WTC11 (cell line): ENCODE results near the gene YAF2. TPM values are rescaled to one million over a fixed set of nuclear protein-coding genes. Genes with fewer than 3 reads are reported as not detected.
A peak's percentile ranks its signal among the peaks of the same experiment; 100 is the strongest.

Experiments
- ATAC-seq: fragments of 200-7000 bp; cut with Tn5 transposase; 2 replicates; pipeline ENCODE4 v1.10.0; 2021; ENCODE audit warnings: mild to moderate bottlenecking, moderate library complexity
- CTCF ChIA-PET: fragments of 300-600 bp; sonication (Branson Sonifier 250); formaldehyde crosslinking; loops from one replicate; lab custom pipeline; 2021; ENCODE audit warnings: antibody characterized with exemption; lab: Charles Lee
- POLR2A ChIA-PET: fragments of 350-600 bp; sonication (Branson Sonifier 250); formaldehyde crosslinking; loops from one replicate; lab custom pipeline; 2021; ENCODE audit warnings: antibody characterized with exemption; lab: Charles Lee
- DNase-seq: peaks from one replicate; pipeline ENCODE4 v3.0.0; 2021; ENCODE audit warnings: low spot score
- H3K27ac Mint-ChIP-seq: 2 replicates; pipeline ENCODE4 v1.8.0; 2021; ENCODE audit warnings: mixed read lengths
- H3K27me3 Mint-ChIP-seq: 2 replicates; pipeline ENCODE4 v1.8.0; 2021; ENCODE audit warnings: low read depth, mild to moderate bottlenecking, moderate library complexity, mixed read lengths
- H3K36me3 Mint-ChIP-seq: 2 replicates; pipeline ENCODE4 v1.8.0; 2021; ENCODE audit warnings: mixed read lengths
- H3K4me1 Mint-ChIP-seq: 2 replicates; pipeline ENCODE4 v1.8.0; 2022; ENCODE audit warnings: mixed read lengths
- H3K4me3 Mint-ChIP-seq: 2 replicates; pipeline ENCODE4 v1.8.0; 2021; ENCODE audit warnings: mild to moderate bottlenecking, moderate library complexity, mixed read lengths
- H3K9me3 Mint-ChIP-seq: 2 replicates; pipeline ENCODE4 v1.8.0; 2021; ENCODE audit warnings: mixed read lengths
- AR ChIP-seq: fragments of 250-450 bp; sonication (Bioruptor Pico); IDR thresholded peaks from 2 replicates; pipeline ENCODE4 v1.9.0; 2021; ENCODE audit warnings: mild to moderate bottlenecking
- ATF6 ChIP-seq: sonication (generic); formaldehyde crosslinking; IDR thresholded peaks from 2 replicates; pipeline ENCODE4 v1.8.1; 2023; ENCODE audit warnings: mild to moderate bottlenecking, missing genetic modification reagents
- CREB1 ChIP-seq: sonication (generic); formaldehyde crosslinking; IDR thresholded peaks from 2 replicates; pipeline ENCODE4 v1.8.0; 2023; ENCODE audit warnings: mild to moderate bottlenecking, missing genetic modification reagents
- EMX1 ChIP-seq: fragments of 250-450 bp; sonication (Bioruptor Pico); IDR thresholded peaks from 2 replicates; pipeline ENCODE4 v1.8.0; 2021; ENCODE audit warnings: mild to moderate bottlenecking
- FOXP1 ChIP-seq: sonication (generic); formaldehyde crosslinking; IDR thresholded peaks from 2 replicates; pipeline ENCODE4 v1.8.0; 2022; ENCODE audit warnings: missing genetic modification reagents, mild to moderate bottlenecking, moderate library complexity, borderline replicate concordance
- GTF2I ChIP-seq: fragments of 250-450 bp; sonication (Bioruptor Pico); conservative IDR thresholded peaks from 2 replicates; pipeline ENCODE4 v1.4.0; 2021; ENCODE audit warnings: mild to moderate bottlenecking
- IRF1 ChIP-seq: sonication (generic); formaldehyde crosslinking; IDR thresholded peaks from 2 replicates; pipeline ENCODE4 v1.8.0; 2023; ENCODE audit warnings: missing genetic modification reagents
- JUN ChIP-seq: sonication (generic); formaldehyde crosslinking; IDR thresholded peaks from 2 replicates; pipeline ENCODE4 v1.8.0; 2023; ENCODE audit warnings: mild to moderate bottlenecking, missing genetic modification reagents
- ZNF317 ChIP-seq: sonication (generic); formaldehyde crosslinking; IDR thresholded peaks from 2 replicates; pipeline ENCODE4 v1.8.1; 2023; ENCODE audit warnings: low read depth, mild to moderate bottlenecking, moderate library complexity, missing genetic modification reagents, borderline replicate concordance
- ZNF423 ChIP-seq: fragments of 250-450 bp; sonication (Bioruptor Pico); IDR thresholded peaks from 2 replicates; pipeline ENCODE4 v2.1.2; 2022; ENCODE audit warnings: mild to moderate bottlenecking, moderate library complexity
- ZNF671 ChIP-seq: fragments of 250-450 bp; sonication (Bioruptor Pico); IDR thresholded peaks from 2 replicates; pipeline ENCODE4 v1.8.0; 2021; ENCODE audit warnings: mild to moderate bottlenecking
- total RNA-seq: library from RNA; stranded (reverse); gene quantifications from 3 replicates; pipeline ENCODE4 v1.2.3, GENCODE V29; 2021
- TF ChIP-seq, protein P1 (sequence below): sonication (generic); formaldehyde crosslinking; IDR thresholded peaks from 2 replicates; pipeline ENCODE4 v1.8.1; 2022; ENCODE audit warnings: low read depth, mild to moderate bottlenecking, moderate library complexity, missing genetic modification reagents, borderline replicate concordance
- TF ChIP-seq, protein P2 (sequence below): sonication (generic); formaldehyde crosslinking; conservative IDR thresholded peaks from 2 replicates; pipeline ENCODE4 v1.8.1; 2023; ENCODE audit warnings: mild to moderate bottlenecking, low read depth, missing genetic modification reagents, moderate library complexity

The YAF2 gene
- total RNA-seq, 1 experiment from 2014 or later = 3.3 TPM

GRCh38 chr12:42128327-42128726 is 109.7 kb downstream of the YAF2 start (continued):
- no peak for TF ChIP-seq ATF6 (CRISPR knock-in tag)

- H3K27me3 Mint-ChIP-seq = no peaks in the 10 kb centered on the region
- TF ChIP-seq ZNF423 (CRISPR knock-in tag) (no peak), ZNF671 (CRISPR knock-in tag) (no peak), AR (CRISPR knock-in tag) (no peak), ZNF317 (CRISPR knock-in tag) (no peak)
- ATAC-seq (no peak), DNase-seq (no peak)
- no peak overlapping the region for H3K27ac Mint-ChIP-seq
- POLR2A ChIA-PET = no interaction called here
- H3K36me3 Mint-ChIP-seq = no peaks in the 10 kb centered on the region
- no peak overlapping the region for H3K4me3 Mint-ChIP-seq
- CTCF ChIA-PET = interaction anchor here (0.7 to 1.1 kb wide), 2 partner anchors 18 to 477 kb away, joined by 3 read pairs; partner anchors contain the start of gene GXYLT1
- H3K9me3 Mint-ChIP-seq = no peaks in the 10 kb centered on the region
- H3K4me1 Mint-ChIP-seq = peaks cover 13% of the 10 kb centered on the region
Observed at GRCh38 chr12:42126963-42127362, 111.1 kb downstream of the YAF2 start.

DNA sequence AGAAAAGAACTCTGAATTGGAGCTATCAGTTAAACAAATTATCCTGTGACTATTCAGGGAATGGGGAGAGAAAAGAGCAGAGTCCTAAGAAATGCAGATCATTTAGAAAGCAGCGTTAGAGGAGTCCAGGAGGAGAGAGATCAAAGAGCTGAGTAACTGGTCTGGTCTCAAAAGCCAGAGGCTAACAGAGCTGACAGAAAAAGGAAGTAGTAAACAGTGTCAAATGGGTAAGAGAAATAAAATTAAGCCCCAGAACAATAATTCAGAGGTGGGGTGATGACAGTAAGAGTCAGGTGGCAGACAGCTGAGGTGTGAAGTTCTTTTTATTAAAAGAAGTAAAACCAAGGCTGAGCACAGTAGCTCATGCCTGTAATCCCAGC is 112.7 kb downstream of the YAF2 start:
- TF ChIP-seq ATF6 (CRISPR knock-in tag) (no peak), JUN (no peak), GTF2I (CRISPR knock-in tag) (no peak), FOXP1 (CRISPR knock-in tag) (no peak), IRF1 (CRISPR knock-in tag) (no peak)
- Mint-ChIP-seq H3K36me3 (no peaks in the 10 kb centered on the region), H3K4me3 (no peak overlapping the region), H3K9me3 (no peaks in the 10 kb centered on the region), H3K4me1 (peaks cover 13% of the 10 kb centered on the region), H3K27ac (no peak overlapping the region), H3K27me3 (no peaks in the 10 kb centered on the region)
- CTCF ChIA-PET = interaction anchor here (1.4 to 1.5 kb wide), 4 partner anchors 171 to 444 kb away, joined by 3 to 7 read pairs (median 6); no protein-coding TSS in a partner anchor
- DNase-seq = no peak
- ATAC-seq = peak; percentile 74
- POLR2A ChIA-PET = no interaction called here

DNA sequence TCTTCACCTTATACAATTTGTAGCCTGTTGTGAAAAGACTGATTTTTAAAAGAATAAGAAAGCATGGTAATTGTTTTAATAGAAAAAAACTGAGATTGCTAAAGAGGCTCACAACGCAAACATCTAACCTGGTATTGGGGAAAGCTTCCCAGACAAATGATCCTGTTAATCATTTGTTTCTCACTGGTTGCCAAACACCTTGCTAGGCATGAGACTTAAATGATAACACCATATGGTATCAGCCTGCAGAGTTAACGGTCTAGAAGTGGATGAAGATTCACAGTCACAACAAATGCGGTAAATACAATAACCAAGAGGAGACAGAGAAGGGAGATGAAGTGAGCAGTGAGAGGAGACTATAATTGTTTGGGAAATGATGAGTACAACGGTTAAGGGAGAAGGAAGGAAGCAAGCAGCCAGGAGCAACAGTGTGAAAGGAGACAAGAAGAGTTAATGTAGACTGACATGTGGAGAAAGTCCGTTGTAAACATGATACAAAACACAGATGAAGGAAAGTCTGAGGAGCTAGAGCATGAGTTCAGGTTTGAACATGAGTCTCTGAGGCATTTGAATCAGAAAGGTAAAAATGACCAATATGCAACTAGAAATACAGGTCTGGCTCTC is 113.2 kb downstream of the YAF2 start:
- Mint-ChIP-seq H3K4me1 (peaks cover 10% of the 10 kb centered on the region), H3K4me3 (no peak overlapping the region), H3K27me3 (no peaks in the 10 kb centered on the region), H3K9me3 (no peaks in the 10 kb centered on the region), H3K36me3 (no peaks in the 10 kb centered on the region), H3K27ac (no peak overlapping the region)
- ATAC-seq (no peak; the same call in 1 of the 2 replicates), DNase-seq (no peak)
- CTCF ChIA-PET = interaction anchor here (0.9 to 1.5 kb wide), 5 partner anchors 171 to 444 kb away, joined by 3 to 7 read pairs (median 5); no protein-coding TSS in a partner anchor
- POLR2A ChIA-PET = no interaction called here
- TF ChIP-seq GTF2I (CRISPR knock-in tag) (no peak), EMX1 (CRISPR knock-in tag) (no peak), JUN (no peak), CREB1 (CRISPR knock-in tag) (no peak), AR (CRISPR knock-in tag) (no peak), ZNF317 (CRISPR knock-in tag) (no peak)
- TF ChIP-seq, protein P1, sequence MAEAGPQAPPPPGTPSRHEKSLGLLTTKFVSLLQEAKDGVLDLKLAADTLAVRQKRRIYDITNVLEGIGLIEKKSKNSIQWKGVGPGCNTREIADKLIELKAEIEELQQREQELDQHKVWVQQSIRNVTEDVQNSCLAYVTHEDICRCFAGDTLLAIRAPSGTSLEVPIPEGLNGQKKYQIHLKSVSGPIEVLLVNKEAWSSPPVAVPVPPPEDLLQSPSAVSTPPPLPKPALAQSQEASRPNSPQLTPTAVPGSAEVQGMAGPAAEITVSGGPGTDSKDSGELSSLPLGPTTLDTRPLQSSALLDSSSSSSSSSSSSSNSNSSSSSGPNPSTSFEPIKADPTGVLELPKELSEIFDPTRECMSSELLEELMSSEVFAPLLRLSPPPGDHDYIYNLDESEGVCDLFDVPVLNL = no peak
- TF ChIP-seq, protein P2, sequence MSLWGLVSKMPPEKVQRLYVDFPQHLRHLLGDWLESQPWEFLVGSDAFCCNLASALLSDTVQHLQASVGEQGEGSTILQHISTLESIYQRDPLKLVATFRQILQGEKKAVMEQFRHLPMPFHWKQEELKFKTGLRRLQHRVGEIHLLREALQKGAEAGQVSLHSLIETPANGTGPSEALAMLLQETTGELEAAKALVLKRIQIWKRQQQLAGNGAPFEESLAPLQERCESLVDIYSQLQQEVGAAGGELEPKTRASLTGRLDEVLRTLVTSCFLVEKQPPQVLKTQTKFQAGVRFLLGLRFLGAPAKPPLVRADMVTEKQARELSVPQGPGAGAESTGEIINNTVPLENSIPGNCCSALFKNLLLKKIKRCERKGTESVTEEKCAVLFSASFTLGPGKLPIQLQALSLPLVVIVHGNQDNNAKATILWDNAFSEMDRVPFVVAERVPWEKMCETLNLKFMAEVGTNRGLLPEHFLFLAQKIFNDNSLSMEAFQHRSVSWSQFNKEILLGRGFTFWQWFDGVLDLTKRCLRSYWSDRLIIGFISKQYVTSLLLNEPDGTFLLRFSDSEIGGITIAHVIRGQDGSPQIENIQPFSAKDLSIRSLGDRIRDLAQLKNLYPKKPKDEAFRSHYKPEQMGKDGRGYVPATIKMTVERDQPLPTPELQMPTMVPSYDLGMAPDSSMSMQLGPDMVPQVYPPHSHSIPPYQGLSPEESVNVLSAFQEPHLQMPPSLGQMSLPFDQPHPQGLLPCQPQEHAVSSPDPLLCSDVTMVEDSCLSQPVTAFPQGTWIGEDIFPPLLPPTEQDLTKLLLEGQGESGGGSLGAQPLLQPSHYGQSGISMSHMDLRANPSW (CRISPR knock-in tag) = no peak
